HG02870 (cell line): ENCODE data around the gene USP31.

ENCODE experiments used
- ATAC-seq: cut with Tn5 transposase; IDR thresholded peaks from one replicate; pipeline ENCODE4 v1.9.1; 2021; ENCODE audit warnings: mild to moderate bottlenecking, moderate library complexity; ENCODE audit not compliant: unreplicated experiment

Gene USP31

DNA sequence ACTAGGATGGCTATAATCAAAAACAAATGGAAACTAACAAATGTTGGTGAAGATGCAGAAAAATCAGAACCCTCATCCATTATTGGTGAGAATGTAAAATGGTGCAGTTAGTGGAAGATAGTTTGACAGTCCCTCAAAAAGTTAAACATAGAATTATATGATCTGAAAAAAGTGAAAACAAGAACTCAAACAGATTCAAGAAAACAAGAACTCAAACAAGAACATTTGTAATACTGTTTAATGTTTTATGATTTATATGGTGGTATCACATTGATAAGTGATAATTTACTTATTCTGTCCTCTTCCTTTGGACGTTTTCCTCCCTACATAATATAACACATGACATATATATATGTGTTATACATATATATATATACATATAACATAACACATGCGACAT, 12.0 kb downstream of the USP31 start:
- no peak for ATAC-seq

- ATAC-seq = no peak
Observed at GRCh38 chr16:23134274-23134673, 15.0 kb downstream of the USP31 start.

- ATAC-seq = no peak
Observed at GRCh38 chr16:23132775-23133463, 16.3 kb downstream of the USP31 start.

DNA sequence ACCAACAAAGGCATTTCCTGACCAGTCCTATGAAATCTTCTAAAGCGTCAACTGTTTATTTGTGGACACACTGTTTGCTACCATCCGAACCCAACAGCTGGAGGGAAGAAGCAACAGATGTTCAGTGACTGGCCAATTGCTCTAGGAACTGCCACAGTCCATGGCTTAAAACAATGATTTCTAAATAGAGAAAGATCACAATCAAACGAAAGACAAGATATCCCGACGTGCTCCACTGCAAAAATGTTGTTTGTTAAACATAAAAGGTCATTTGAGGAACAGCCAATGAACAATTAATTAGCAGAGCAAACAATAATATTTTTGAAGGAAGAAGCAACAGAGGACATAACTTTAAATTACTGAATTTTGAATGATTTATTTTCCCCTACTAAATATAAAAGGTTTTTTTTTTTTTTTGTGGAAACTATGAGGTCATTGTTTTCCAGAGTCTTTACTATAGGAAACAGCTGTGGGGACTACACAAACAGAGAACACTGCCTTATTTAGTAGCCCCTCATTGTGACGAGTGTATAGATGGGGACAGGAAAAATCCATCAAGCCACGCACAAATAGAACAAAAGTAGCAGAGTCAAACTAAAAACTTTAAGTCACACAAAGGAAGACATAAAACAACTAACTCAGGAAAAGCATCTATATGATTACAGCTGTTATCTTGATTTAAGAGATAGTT, 17.2 kb downstream of the USP31 start:
- no peak for ATAC-seq

DNA sequence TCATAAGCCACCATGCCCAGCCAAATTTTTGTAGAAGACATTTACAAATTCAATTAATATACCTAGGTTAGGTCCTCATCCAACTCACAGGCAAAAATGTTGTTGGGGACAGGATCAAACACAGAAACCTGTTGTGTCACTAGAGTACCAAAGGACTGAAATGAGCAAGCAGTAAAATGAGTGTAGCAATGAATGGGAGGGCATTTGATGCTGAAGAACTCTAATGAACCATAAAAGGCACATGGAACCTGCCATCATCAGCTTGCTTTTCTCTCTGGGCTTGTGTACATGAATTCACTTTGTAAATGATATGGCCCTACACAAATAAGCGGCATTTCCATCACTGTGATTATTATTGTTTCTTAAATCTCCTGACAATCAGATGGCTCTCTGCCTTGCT, 17.8 kb downstream of the USP31 start:
- no peak for ATAC-seq

DNA sequence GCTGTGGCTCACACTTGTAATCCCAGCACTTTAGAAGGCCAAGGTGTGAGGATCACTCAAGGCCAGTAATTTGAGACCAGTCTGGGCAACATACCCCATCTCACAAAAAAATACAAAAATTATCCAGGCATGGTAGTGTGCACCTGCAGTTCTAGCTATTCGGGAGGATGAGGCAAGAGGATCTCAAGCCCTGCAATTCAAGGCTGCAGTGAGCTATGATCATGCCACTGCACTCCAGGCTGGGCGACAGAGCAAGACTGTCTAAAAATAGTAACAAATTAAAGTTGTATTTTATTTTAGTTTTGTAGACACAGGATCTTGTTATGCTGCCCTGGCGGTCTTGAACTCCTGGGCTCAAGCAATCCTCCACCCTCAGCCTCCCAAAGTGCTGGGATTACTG, 18.2 kb downstream of the USP31 start:
- no peak for ATAC-seq

DNA sequence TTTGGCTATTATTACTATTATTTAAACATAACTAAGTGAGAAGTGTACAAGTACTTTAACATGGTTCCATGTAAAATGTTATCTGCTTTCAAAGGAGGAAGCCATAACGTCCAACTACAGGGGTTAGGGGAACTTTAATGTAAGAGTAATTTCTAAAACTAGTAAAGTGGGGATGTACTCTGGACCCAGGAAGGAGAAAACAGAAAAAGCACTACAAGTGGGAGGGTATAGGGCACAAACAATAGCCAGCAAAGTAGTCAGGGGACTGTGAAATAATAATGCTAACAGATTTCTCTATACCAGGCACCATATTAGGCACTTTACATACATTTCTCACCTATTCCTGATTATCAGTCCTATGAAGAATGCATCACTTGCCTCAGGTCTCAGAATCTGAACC, 19.6 kb downstream of the USP31 start:
- ATAC-seq = no peak

- no peak for ATAC-seq
Observed at GRCh38 chr16:23128056-23128455, 21.2 kb downstream of the USP31 start.

- no peak for ATAC-seq
Observed at GRCh38 chr16:23125277-23125676, 24.0 kb downstream of the USP31 start.

GRCh38 chr16:23124315-23124714, 24.9 kb downstream of the USP31 start:
- ATAC-seq = no peak

GRCh38 chr16:23122144-23122543, 27.1 kb downstream of the USP31 start:
- no peak for ATAC-seq

GRCh38 chr16:23121024-23121423, 28.2 kb downstream of the USP31 start:
- ATAC-seq = no peak

GRCh38 chr16:23120562-23120961, 28.7 kb downstream of the USP31 start:
- ATAC-seq = no peak

GRCh38 chr16:23119570-23119969, 29.7 kb downstream of the USP31 start:
- ATAC-seq = no peak

- no peak for ATAC-seq
Observed at GRCh38 chr16:23114131-23114904, 34.9 kb downstream of the USP31 start.

DNA sequence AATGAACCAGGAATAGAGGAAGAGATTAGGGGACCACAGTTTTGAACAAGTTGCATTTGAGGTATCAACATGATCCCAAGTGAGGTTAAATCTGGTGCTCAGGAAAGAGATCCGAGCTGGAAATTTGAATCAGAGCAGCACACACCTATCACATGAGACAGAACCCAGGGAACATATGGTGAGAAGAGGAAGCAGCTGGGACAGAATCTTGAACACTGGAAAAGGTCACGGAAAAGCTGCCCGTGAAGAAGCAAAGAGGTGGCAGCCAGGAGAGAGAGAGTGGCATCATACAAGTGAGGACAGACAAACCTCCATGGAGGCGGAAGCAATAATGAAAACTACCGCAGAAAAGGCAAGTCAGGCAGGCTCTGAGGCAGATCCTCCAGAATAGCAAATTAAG, 36.1 kb downstream of the USP31 start:
- ATAC-seq = no peak

GRCh38 chr16:23110257-23110899, 38.9 kb downstream of the USP31 start:
- no peak for ATAC-seq

- ATAC-seq = no peak
Observed at GRCh38 chr16:23107936-23108335, 41.3 kb downstream of the USP31 start.

DNA sequence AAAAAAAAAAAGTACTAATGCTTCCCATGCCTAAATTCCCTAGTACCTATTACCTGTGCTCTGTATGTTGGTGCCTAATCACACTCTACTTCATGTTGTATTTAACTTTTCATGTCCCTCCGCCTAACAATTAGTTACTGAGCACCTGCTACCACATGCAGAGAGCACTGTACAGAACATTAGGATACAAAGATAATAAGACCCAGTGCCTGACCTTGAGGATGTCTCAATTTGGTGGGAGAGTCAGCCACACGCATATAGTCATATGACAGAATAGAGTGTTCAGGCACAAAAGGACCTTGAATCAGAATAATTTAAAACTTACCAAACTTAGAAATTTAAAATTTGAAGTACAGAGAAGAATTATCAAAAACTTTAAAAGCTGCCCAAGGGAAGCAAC, 42.1 kb downstream of the USP31 start:
- no peak for ATAC-seq

DNA sequence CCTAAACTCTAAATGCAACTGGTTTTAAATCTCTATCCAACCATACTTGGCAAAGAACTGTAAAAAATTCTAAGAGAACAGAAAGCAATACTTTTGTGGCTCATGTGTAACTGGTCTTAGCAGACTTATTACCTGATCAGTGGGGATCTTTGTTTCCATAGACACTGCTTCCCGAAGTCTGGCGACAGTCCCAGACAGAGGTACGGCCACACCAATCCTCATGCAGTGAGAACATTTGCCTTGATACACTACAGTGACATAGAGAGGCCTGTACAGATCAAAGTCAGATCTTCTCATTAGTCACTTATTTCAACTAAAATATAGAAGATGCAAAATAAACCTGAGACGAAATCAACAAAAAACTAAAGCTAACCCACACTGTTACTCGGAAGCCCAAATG, 43.9 kb downstream of the USP31 start:
- ATAC-seq = no peak
